Measurements from ENCODE around the gene KSR2. TPM values are rescaled to one million over a fixed set of nuclear protein-coding genes. Genes with fewer than 3 reads are reported as not detected.

The KSR2 gene
- total RNA-seq, 1 experiment from 2014 or later = not detected

GRCh38 chr12:117506333-117506732, 462.5 kb downstream of the KSR2 start:
- CTCF ChIA-PET = no interaction called here
- intact Hi-C loops (cut with micrococcal nuclease; ENCODE audit: unreplicated experiment) = no loop called here
- no peaks in the 10 kb centered on the region for H3K4me1 ChIP-seq (ENCODE audit: insufficient read depth, low read length, poor library complexity, severe bottlenecking)
- no peak for DNase-seq (ENCODE audit: low spot score)
- H3K9me3 ChIP-seq (ENCODE audit: low read depth, low read length, poor library complexity, severe bottlenecking) = no peaks in the 10 kb centered on the region
- POLR2A ChIA-PET (ENCODE audit: low non-redundant PET) = no interaction called here
- BruUV-seq (replicated peaks) = no TSS peak
- no peak overlapping the region for H3K4me3 ChIP-seq (ENCODE audit: low read depth, low read length, poor library complexity, severe bottlenecking)
- no peak for TF ChIP-seq EZH2 (IDR thresholded peaks at IDR 0.05; ENCODE audit: borderline replicate concordance, low read depth, low read length, poor library complexity, severe bottlenecking)
- TF ChIP-seq CTCF (conservative IDR thresholded peaks at IDR 0.05; ENCODE audit: low read depth, low read length) = no peak
- no peak overlapping the region for H3K27ac ChIP-seq (ENCODE audit: low read depth, low read length, poor library complexity, severe bottlenecking)
- no peaks in the 10 kb centered on the region for H3K36me3 ChIP-seq (ENCODE audit: insufficient read depth, low read length, poor library complexity, severe bottlenecking)
- H3K27me3 ChIP-seq (replicated peaks; ENCODE audit: insufficient read depth, low read depth, low read length, poor library complexity) = peaks cover 9% of the 10 kb centered on the region

- BruUV-seq (replicated peaks) = no TSS peak
Measured at GRCh38 chr12:117502633-117503032, 466.2 kb downstream of the KSR2 start.

GRCh38 chr12:117502233-117502632, 466.6 kb downstream of the KSR2 start:
- Histone ChIP-seq H3K36me3 (ENCODE audit: insufficient read depth, low read length, poor library complexity, severe bottlenecking) (no peaks in the 10 kb centered on the region), H3K4me3 (ENCODE audit: low read depth, low read length, poor library complexity, severe bottlenecking) (no peak overlapping the region), H3K27me3 (replicated peaks; ENCODE audit: insufficient read depth, low read depth, low read length, poor library complexity) (peaks cover 13% of the 10 kb centered on the region), H3K4me1 (ENCODE audit: insufficient read depth, low read length, poor library complexity, severe bottlenecking) (no peaks in the 10 kb centered on the region), H3K9me3 (ENCODE audit: low read depth, low read length, poor library complexity, severe bottlenecking) (no peaks in the 10 kb centered on the region), H3K27ac (ENCODE audit: low read depth, low read length, poor library complexity, severe bottlenecking) (no peak overlapping the region)
- intact Hi-C loops (cut with micrococcal nuclease; ENCODE audit: unreplicated experiment) = no loop called here
- DNase-seq (ENCODE audit: low spot score) = no peak
- CTCF ChIA-PET = no interaction called here
- POLR2A ChIA-PET (ENCODE audit: low non-redundant PET) = no interaction called here
- no peak for TF ChIP-seq CTCF (conservative IDR thresholded peaks at IDR 0.05; ENCODE audit: low read depth, low read length)
- TF ChIP-seq EZH2 (IDR thresholded peaks at IDR 0.05; ENCODE audit: borderline replicate concordance, low read depth, low read length, poor library complexity, severe bottlenecking) = no peak
- no TSS peak for BruUV-seq (replicated peaks)

More at GRCh38 chr12:117502633-117503032, 466.2 kb downstream of the KSR2 start:
- Histone ChIP-seq H3K4me3 (ENCODE audit: low read depth, low read length, poor library complexity, severe bottlenecking) (no peak overlapping the region), H3K9me3 (ENCODE audit: low read depth, low read length, poor library complexity, severe bottlenecking) (no peaks in the 10 kb centered on the region), H3K36me3 (ENCODE audit: insufficient read depth, low read length, poor library complexity, severe bottlenecking) (no peaks in the 10 kb centered on the region), H3K27me3 (replicated peaks; ENCODE audit: insufficient read depth, low read depth, low read length, poor library complexity) (peaks cover 13% of the 10 kb centered on the region), H3K27ac (ENCODE audit: low read depth, low read length, poor library complexity, severe bottlenecking) (no peak overlapping the region), H3K4me1 (ENCODE audit: insufficient read depth, low read length, poor library complexity, severe bottlenecking) (no peaks in the 10 kb centered on the region)
- CTCF ChIA-PET = no interaction called here
- TF ChIP-seq CTCF (conservative IDR thresholded peaks at IDR 0.05; ENCODE audit: low read depth, low read length) (no peak), EZH2 (IDR thresholded peaks at IDR 0.05; ENCODE audit: borderline replicate concordance, low read depth, low read length, poor library complexity, severe bottlenecking) (no peak)
- intact Hi-C loops (cut with micrococcal nuclease; ENCODE audit: unreplicated experiment) = no loop called here
- POLR2A ChIA-PET (ENCODE audit: low non-redundant PET) = no interaction called here
- no peak for DNase-seq (ENCODE audit: low spot score)

All from A673 (cell line).